ENCODE data around the gene LGALS4. TPM values are rescaled to one million over a fixed set of nuclear protein-coding genes. Genes with fewer than 3 reads are reported as not detected.
"Not testable (repeated sequence)": the region's sequence is repeated elsewhere in the genome, so short reads cannot be mapped to it uniquely, and the experiment has no call there.

The LGALS4 gene
- total RNA-seq, 2 donors from 2014 or later = 3.5 TPM; not detected in 1

- Histone ChIP-seq H3K36me3 (no peaks in the 10 kb centered on the region), H3K4me1 (ENCODE audit: control insufficient read depth in 1 of 2, low read depth in 2 of 2) (no peaks in the 10 kb centered on the region), H3K27ac (no peak overlapping the region), H3K9me3 (no peaks in the 10 kb centered on the region), H3K27me3 (replicated peaks; ENCODE audit: insufficient read depth) (no peaks in the 10 kb centered on the region), H3K4me3 (no peak overlapping the region)
- ATAC-seq (ENCODE audit: insufficient number of reproducible peaks, low FRiP score, low read depth) (no peak), DNase-seq (ENCODE audit: low spot score) (no peak)
- TF ChIP-seq CTCF (IDR thresholded peaks at IDR 0.05) = no peak
Observed at GRCh38 chr19:38781058-38781457, 31.7 kb downstream of the LGALS4 start.

- no peaks in the 10 kb centered on the region for H3K4me1 ChIP-seq (ENCODE audit: control insufficient read depth in 1 of 2, low read depth in 2 of 2)
- H3K27me3 ChIP-seq (replicated peaks; ENCODE audit: insufficient read depth) = no peaks in the 10 kb centered on the region
- H3K36me3 ChIP-seq = no peaks in the 10 kb centered on the region
- DNase-seq (ENCODE audit: low spot score) (no peak), ATAC-seq (ENCODE audit: insufficient number of reproducible peaks, low FRiP score, low read depth) (no peak)
- H3K4me3 ChIP-seq = no peak overlapping the region
- TF ChIP-seq CTCF (IDR thresholded peaks at IDR 0.05) = no peak
- no peak overlapping the region for H3K27ac ChIP-seq
- H3K9me3 ChIP-seq = no peaks in the 10 kb centered on the region
Observed at GRCh38 chr19:38780443-38780842, 32.3 kb downstream of the LGALS4 start.

GRCh38 chr19:38778733-38779132 lies 34.0 kb downstream of the LGALS4 start:
- Histone ChIP-seq H3K27me3 (replicated peaks; ENCODE audit: insufficient read depth) (no peaks in the 10 kb centered on the region), H3K27ac (no peak overlapping the region), H3K4me1 (ENCODE audit: control insufficient read depth in 1 of 2, low read depth in 2 of 2) (no peaks in the 10 kb centered on the region), H3K4me3 (no peak overlapping the region), H3K36me3 (no peaks in the 10 kb centered on the region), H3K9me3 (no peaks in the 10 kb centered on the region)
- ATAC-seq (ENCODE audit: insufficient number of reproducible peaks, low FRiP score, low read depth) (no peak), DNase-seq (ENCODE audit: low spot score) (no peak)
- no peak for TF ChIP-seq CTCF (IDR thresholded peaks at IDR 0.05)

GRCh38 chr19:38774181-38774950 lies 38.4 kb downstream of the LGALS4 start:
- Histone ChIP-seq H3K4me3 (no peak overlapping the region), H3K36me3 (no peaks in the 10 kb centered on the region), H3K4me1 (ENCODE audit: control insufficient read depth in 1 of 2, low read depth in 2 of 2) (no peaks in the 10 kb centered on the region), H3K27ac (no peak overlapping the region), H3K27me3 (replicated peaks; ENCODE audit: insufficient read depth) (no peaks in the 10 kb centered on the region), H3K9me3 (no peaks in the 10 kb centered on the region)
- no peak for TF ChIP-seq CTCF (IDR thresholded peaks at IDR 0.05)
- ATAC-seq (ENCODE audit: insufficient number of reproducible peaks, low FRiP score, low read depth) (no peak), DNase-seq (ENCODE audit: low spot score) (no peak)

GRCh38 chr19:38773469-38774177 lies 39.1 kb downstream of the LGALS4 start, which contains the start of gene LGALS7:
TSS of gene LGALS7 (minus strand) at chr19:38773517. CDS start at chr19:38773492, 25 bp downstream.
- ATAC-seq (ENCODE audit: insufficient number of reproducible peaks, low FRiP score, low read depth) (no peak), DNase-seq (ENCODE audit: low spot score) (no peak)
- no peak within 1 kb of the TSS for H3K27ac ChIP-seq
- H3K36me3 ChIP-seq = no peaks in the 10 kb centered on the region
- H3K4me1 ChIP-seq (ENCODE audit: control insufficient read depth in 1 of 2, low read depth in 2 of 2) = no peaks in the 10 kb centered on the region
- no peak within 1 kb of the TSS for H3K4me3 ChIP-seq
- H3K9me3 ChIP-seq = no peaks in the 10 kb centered on the region
- TF ChIP-seq CTCF (IDR thresholded peaks at IDR 0.05) = no peak
- H3K27me3 ChIP-seq (replicated peaks; ENCODE audit: insufficient read depth) = no peaks in the 10 kb centered on the region

GRCh38 chr19:38771569-38771968 lies 41.2 kb downstream of the LGALS4 start:
- H3K27ac ChIP-seq; H3K4me3 ChIP-seq; H3K9me3 ChIP-seq; ATAC-seq (ENCODE audit: insufficient number of reproducible peaks, low FRiP score, low read depth); H3K36me3 ChIP-seq; DNase-seq (ENCODE audit: low spot score); H3K4me1 ChIP-seq (ENCODE audit: control insufficient read depth in 1 of 2, low read depth in 2 of 2); H3K27me3 ChIP-seq (replicated peaks; ENCODE audit: insufficient read depth): not testable (repeated sequence)

GRCh38 chr19:38770949-38771275 lies 41.8 kb downstream of the LGALS4 start:
- not testable (repeated sequence) for H3K4me3 ChIP-seq; H3K36me3 ChIP-seq; H3K27ac ChIP-seq; H3K4me1 ChIP-seq (ENCODE audit: control insufficient read depth in 1 of 2, low read depth in 2 of 2); H3K27me3 ChIP-seq (replicated peaks; ENCODE audit: insufficient read depth); DNase-seq (ENCODE audit: low spot score); H3K9me3 ChIP-seq
- ATAC-seq (ENCODE audit: insufficient number of reproducible peaks, low FRiP score, low read depth) = peak; percentile 46

Data from thoracic aorta (tissue), 2 donors.